CD4-positive, CD25-positive, alpha-beta regulatory T cell (primary cell): ENCODE results near the gene ZBTB40. TPM values are rescaled to one million over a fixed set of nuclear protein-coding genes. Genes with fewer than 3 reads are reported as not detected.

Experiments used
- ATAC-seq, 2 donors: fragments of 150-1000 bp; cut with Tn5 transposase; one replicate each; pipeline ENCODE4 v1.10.0; 2021; ENCODE audit warnings: low read depth in 2 of 2, moderate number of reproducible peaks in 2 of 2, moderate library complexity in 1 of 2
- DNase-seq, 3 donors: peaks; one replicate each; pipeline versions ENCODE4 v3.0.0 to v3.0.0-alpha.2; 2012 to 2022; ENCODE audit warnings: mixed read lengths in 1 of 3
- H3K27ac ChIP-seq: one replicate; pipeline ENCODE4 v1.7.0; 2013; ENCODE audit warnings: mild to moderate bottlenecking, low read length; ENCODE audit not compliant: insufficient read depth, poor library complexity, severe bottlenecking
- H3K27me3 ChIP-seq: one replicate; pipeline ENCODE4 v1.7.0; 2013; ENCODE audit warnings: low read length; ENCODE audit not compliant: control insufficient read depth, insufficient read depth
- H3K36me3 ChIP-seq: one replicate; pipeline ENCODE4 v1.7.0; 2013; ENCODE audit warnings: mild to moderate bottlenecking, low read length, moderate library complexity; ENCODE audit not compliant: control insufficient read depth, insufficient read depth
- H3K4me1 ChIP-seq: 2 replicates; pipeline ENCODE4 v1.7.0; 2013; ENCODE audit warnings: mild to moderate bottlenecking, low read length; ENCODE audit not compliant: insufficient read depth, control insufficient read depth, poor library complexity, severe bottlenecking
- H3K4me3 ChIP-seq: one replicate; pipeline ENCODE4 v1.7.0; 2013; ENCODE audit warnings: low read depth, mild to moderate bottlenecking, low read length, moderate library complexity
- H3K9me3 ChIP-seq, 2 experiments: 1 replicate in 1 of 2; 2 replicates in 1 of 2; pipeline ENCODE4 v1.7.0; 2013; ENCODE audit warnings: low read length in 2 of 2, mild to moderate bottlenecking in 1 of 2, moderate library complexity in 1 of 2; ENCODE audit not compliant: control insufficient read depth in 2 of 2
- H3K27ac Mint-ChIP-seq, 3 donors: one replicate each; pipeline ENCODE4 v1.8.0; 2020 to 2022; ENCODE audit warnings: mild to moderate bottlenecking in 3 of 3, mixed read lengths in 3 of 3, moderate library complexity in 2 of 3
- H3K27me3 Mint-ChIP-seq: one replicate; pipeline ENCODE4 v1.8.0; 2022; ENCODE audit warnings: mild to moderate bottlenecking, mixed read lengths
- H3K36me3 Mint-ChIP-seq: one replicate; pipeline ENCODE4 v1.8.0; 2020; ENCODE audit warnings: mixed read lengths
- H3K4me1 Mint-ChIP-seq, 4 donors: one replicate each; pipeline ENCODE4 v1.8.0; 2020 to 2022; ENCODE audit warnings: mixed read lengths in 4 of 4, mild to moderate bottlenecking in 1 of 4
- H3K4me3 Mint-ChIP-seq, 4 donors: one replicate each; pipeline ENCODE4 v1.8.0; 2020 to 2022; ENCODE audit warnings: mild to moderate bottlenecking in 4 of 4, mixed read lengths in 4 of 4, moderate library complexity in 3 of 4
- H3K9me3 Mint-ChIP-seq, 7 donors: one replicate each; pipeline ENCODE4 v1.8.0; 2020 to 2022; ENCODE audit warnings: mixed read lengths in 7 of 7, mild to moderate bottlenecking in 3 of 7, moderate library complexity in 2 of 7
- polyA plus RNA-seq, 4 donors: library from polyadenylated mRNA; unstranded; fragments of 300-500 nt; fragmentation: Illumina TruSeq; gene quantifications; one replicate each; pipeline ENCODE4 v1.2.3, GENCODE V29; 2021
- total RNA-seq: library from RNA; stranded (reverse); gene quantifications from one replicate; pipeline ENCODE4 v1.2.3, GENCODE V29; 2022

The ZBTB40 gene
- total and polyA plus RNA-seq, 5 donors from 2014 or later: 2.9 to 45.4 (median 3.8) TPM

- H3K27ac Mint-ChIP-seq: no peak overlapping the region
Observed at GRCh38 chr1:22536506-22536905, 84.9 kb downstream of the ZBTB40 start.

GRCh38 chr1:22537441-22538139, 85.9 kb downstream of the ZBTB40 start:
- ATAC-seq: no peak
- H3K4me3 ChIP-seq: no peak overlapping the region
- H3K9me3 ChIP-seq: no peaks in the 10 kb centered on the region
- no peak overlapping the region for H3K27ac ChIP-seq
- Mint-ChIP-seq H3K27me3 (no peaks in the 10 kb centered on the region), H3K4me3 (peak overlapping the region in 1 of 4 donors; percentile 13), H3K27ac (peak overlapping the region in 1 of 3 donors; percentile 76), H3K4me1 (peaks cover 0 to 10% (median 3%) of the 10 kb centered on the region in 4 donors), H3K9me3 (peaks cover 0 to 2% (median 0%) of the 10 kb centered on the region in 7 donors), H3K36me3 (peaks cover 15% of the 10 kb centered on the region)
- no peaks in the 10 kb centered on the region for H3K27me3 ChIP-seq
- peaks cover 4% of the 10 kb centered on the region for H3K36me3 ChIP-seq
- H3K4me1 ChIP-seq: no peaks in the 10 kb centered on the region
- DNase-seq: no peak

More at GRCh38 chr1:22536506-22536905, 84.9 kb downstream of the ZBTB40 start:
- Mint-ChIP-seq H3K4me3 (no peak overlapping the region), H3K36me3 (peaks cover 21% of the 10 kb centered on the region), H3K9me3 (peaks cover 0 to 2% (median 0%) of the 10 kb centered on the region in 7 donors), H3K4me1 (peaks cover 0 to 10% (median 3%) of the 10 kb centered on the region in 4 donors), H3K27me3 (no peaks in the 10 kb centered on the region)
- H3K27ac ChIP-seq: no peak overlapping the region
- ATAC-seq (no peak), DNase-seq (no peak)
- no peaks in the 10 kb centered on the region for H3K4me1 ChIP-seq
- no peaks in the 10 kb centered on the region for H3K27me3 ChIP-seq
- peaks cover 4% of the 10 kb centered on the region for H3K36me3 ChIP-seq
- H3K9me3 ChIP-seq: no peaks in the 10 kb centered on the region
- no peak overlapping the region for H3K4me3 ChIP-seq

GRCh38 chr1:22539510-22540118, 88.0 kb downstream of the ZBTB40 start:
- Mint-ChIP-seq H3K36me3 (peaks cover 9% of the 10 kb centered on the region), H3K4me3 (peak overlapping the region in 1 of 4 donors; percentile 43), H3K27ac (peak overlapping the region in 1 of 3 donors; percentile 45), H3K4me1 (peaks cover 0 to 10% (median 3%) of the 10 kb centered on the region in 4 donors), H3K27me3 (no peaks in the 10 kb centered on the region), H3K9me3 (peaks cover 0 to 2% (median 0%) of the 10 kb centered on the region in 7 donors)
- no peak overlapping the region for H3K27ac ChIP-seq
- no peaks in the 10 kb centered on the region for H3K27me3 ChIP-seq
- H3K4me3 ChIP-seq: no peak overlapping the region
- no peaks in the 10 kb centered on the region for H3K9me3 ChIP-seq
- ATAC-seq (no peak), DNase-seq (no peak)
- no peaks in the 10 kb centered on the region for H3K36me3 ChIP-seq
- H3K4me1 ChIP-seq: no peaks in the 10 kb centered on the region

DNA sequence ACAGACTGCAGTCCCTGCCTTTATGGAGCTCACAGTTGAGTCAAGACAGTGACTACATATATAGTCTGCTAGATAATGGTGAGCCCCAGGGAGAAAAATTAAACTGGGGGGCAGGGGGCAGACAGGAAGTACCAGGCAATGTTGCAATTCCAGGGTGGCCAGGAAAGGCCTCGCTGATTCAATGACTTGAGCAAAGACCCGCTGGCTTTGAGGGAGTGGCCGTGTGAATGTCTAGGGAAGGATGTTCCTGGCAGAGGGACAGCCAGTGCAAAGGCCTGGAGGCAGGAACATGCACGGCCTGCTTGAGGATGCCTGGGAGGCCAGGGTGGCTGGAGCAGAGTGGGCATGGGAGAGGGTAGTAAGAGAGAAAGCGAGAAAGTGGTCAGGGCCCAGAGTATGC, 88.7 kb downstream of the ZBTB40 start:
- H3K27me3 Mint-ChIP-seq: no peaks in the 10 kb centered on the region
- Histone ChIP-seq H3K36me3 (no peaks in the 10 kb centered on the region), H3K9me3 (no peaks in the 10 kb centered on the region), H3K4me3 (no peak overlapping the region), H3K27ac (no peak overlapping the region), H3K27me3 (no peaks in the 10 kb centered on the region), H3K4me1 (no peaks in the 10 kb centered on the region)
- no peak overlapping the region for H3K27ac Mint-ChIP-seq
- peaks cover 0 to 2% (median 0%) of the 10 kb centered on the region in 7 donors for H3K9me3 Mint-ChIP-seq
- peaks cover 9% of the 10 kb centered on the region for H3K36me3 Mint-ChIP-seq
- H3K4me3 Mint-ChIP-seq: no peak overlapping the region
- H3K4me1 Mint-ChIP-seq: peaks cover 0 to 10% (median 3%) of the 10 kb centered on the region in 4 donors
- ATAC-seq (no peak), DNase-seq (no peak)

GRCh38 chr1:22542886-22543285, 91.2 kb downstream of the ZBTB40 start:
- Mint-ChIP-seq H3K27ac (no peak overlapping the region), H3K4me3 (no peak overlapping the region), H3K4me1 (peaks cover 0 to 10% (median 2%) of the 10 kb centered on the region in 4 donors), H3K27me3 (peaks cover under 1% of the 10 kb centered on the region), H3K36me3 (no peaks in the 10 kb centered on the region), H3K9me3 (no peaks in the 10 kb centered on the region)
- H3K4me3 ChIP-seq: no peak overlapping the region
- no peaks in the 10 kb centered on the region for H3K9me3 ChIP-seq
- no peaks in the 10 kb centered on the region for H3K4me1 ChIP-seq
- H3K27me3 ChIP-seq: no peaks in the 10 kb centered on the region
- H3K36me3 ChIP-seq: no peaks in the 10 kb centered on the region
- no peak overlapping the region for H3K27ac ChIP-seq
- ATAC-seq (no peak), DNase-seq (no peak)

- H3K9me3 ChIP-seq: no peaks in the 10 kb centered on the region
- no peak for DNase-seq
- no peaks in the 10 kb centered on the region for H3K27me3 ChIP-seq
- Mint-ChIP-seq H3K27ac (no peak overlapping the region), H3K27me3 (peaks cover 7% of the 10 kb centered on the region), H3K4me1 (peaks cover 0 to 8% (median 0%) of the 10 kb centered on the region in 4 donors), H3K9me3 (no peaks in the 10 kb centered on the region), H3K4me3 (no peak overlapping the region), H3K36me3 (no peaks in the 10 kb centered on the region)
- no peaks in the 10 kb centered on the region for H3K36me3 ChIP-seq
- H3K27ac ChIP-seq: no peak overlapping the region
- H3K4me1 ChIP-seq: no peaks in the 10 kb centered on the region
- ATAC-seq: no peak
- H3K4me3 ChIP-seq: no peak overlapping the region
Observed at GRCh38 chr1:22543679-22544078, 92.0 kb downstream of the ZBTB40 start.

DNA sequence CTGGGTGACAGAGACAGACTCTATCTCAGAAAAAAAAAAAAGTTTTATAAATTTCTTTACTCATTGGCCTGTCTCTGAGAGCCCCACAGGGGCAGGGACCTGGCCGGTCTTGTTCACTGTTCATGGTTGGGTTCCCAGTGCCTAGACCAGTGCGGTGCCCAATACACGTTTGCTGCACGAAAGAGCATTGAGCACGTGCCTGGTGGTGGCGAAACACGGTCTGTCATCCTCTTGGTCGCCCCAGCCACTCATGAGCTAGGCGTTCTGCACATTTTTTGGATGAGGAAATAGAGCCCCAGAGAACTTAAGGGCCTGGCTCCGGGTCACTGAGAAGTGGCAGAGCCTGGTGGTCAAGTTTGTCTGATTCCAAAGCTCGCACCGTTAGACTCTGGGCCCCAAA, 93.0 kb downstream of the ZBTB40 start:
- H3K4me3 Mint-ChIP-seq: no peak overlapping the region
- no peak for ATAC-seq

More for the DNA sequence above, 93.0 kb downstream of the ZBTB40 start:
- DNase-seq: no peak
- no peak overlapping the region for H3K27ac Mint-ChIP-seq
- Histone ChIP-seq H3K9me3 (no peaks in the 10 kb centered on the region), H3K4me1 (no peaks in the 10 kb centered on the region), H3K27me3 (no peaks in the 10 kb centered on the region), H3K4me3 (no peak overlapping the region), H3K27ac (no peak overlapping the region), H3K36me3 (no peaks in the 10 kb centered on the region)
- H3K36me3 Mint-ChIP-seq: no peaks in the 10 kb centered on the region
- peaks cover 0 to 1% (median 0%) of the 10 kb centered on the region in 4 donors for H3K4me1 Mint-ChIP-seq
- H3K27me3 Mint-ChIP-seq: peaks cover 12% of the 10 kb centered on the region
- H3K9me3 Mint-ChIP-seq: no peaks in the 10 kb centered on the region
